EL (cell line): ENCODE data around the gene SERP1.

Source experiments
- DNase-seq: peaks from one replicate; pipeline ENCODE4 v3.0.0-alpha.2; 2016

The SERP1 gene

GRCh38 chr3:150546226-150547044 lies at the start of gene SERP1, which contains the start of gene EIF2A:
SERP1 (minus strand) TSS chr3:150546496; CDS start chr3:150546135, 361 bp downstream.
EIF2A (plus strand) TSS chr3:150546787; CDS start chr3:150546803, 16 bp downstream.
- peak; percentile 99 for DNase-seq

DNA sequence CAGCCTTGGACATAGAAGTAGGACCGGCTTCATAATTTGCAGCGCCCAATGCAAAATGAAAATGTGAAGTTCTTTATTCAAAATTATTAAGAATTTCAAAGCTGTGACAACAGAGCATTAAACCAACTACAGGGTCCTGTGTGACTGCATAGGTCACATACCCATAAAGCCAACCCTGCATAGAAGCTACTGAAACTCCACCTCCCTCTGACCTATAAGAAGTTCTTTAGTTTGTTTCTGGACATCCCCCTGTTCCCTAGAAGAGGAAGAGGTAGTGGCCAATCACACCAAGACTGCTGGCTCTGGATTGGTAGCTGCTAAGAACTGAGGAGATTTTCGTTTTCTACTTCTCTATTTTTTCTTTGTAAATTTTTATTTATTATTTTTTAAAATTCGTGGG lies 47.9 kb upstream of the SERP1 start:
- no peak for DNase-seq

- no peak for DNase-seq
These were observed 43.5 kb upstream of the SERP1 start for GRCh38 chr3:150589759-150590158.

GRCh38 chr3:150588027-150588830 lies 41.9 kb upstream of the SERP1 start:
- DNase-seq = no peak

- no peak for DNase-seq
These were observed 36.7 kb upstream of the SERP1 start for GRCh38 chr3:150583028-150583427.

GRCh38 chr3:150582620-150583019 lies 36.3 kb upstream of the SERP1 start:
- no peak for DNase-seq

- DNase-seq = no peak
These were observed 34.9 kb upstream of the SERP1 start for GRCh38 chr3:150581174-150581573.

GRCh38 chr3:150577855-150578254 lies 31.6 kb upstream of the SERP1 start:
- no peak for DNase-seq

GRCh38 chr3:150567328-150567727 lies 21.0 kb upstream of the SERP1 start:
- DNase-seq = no peak

DNA sequence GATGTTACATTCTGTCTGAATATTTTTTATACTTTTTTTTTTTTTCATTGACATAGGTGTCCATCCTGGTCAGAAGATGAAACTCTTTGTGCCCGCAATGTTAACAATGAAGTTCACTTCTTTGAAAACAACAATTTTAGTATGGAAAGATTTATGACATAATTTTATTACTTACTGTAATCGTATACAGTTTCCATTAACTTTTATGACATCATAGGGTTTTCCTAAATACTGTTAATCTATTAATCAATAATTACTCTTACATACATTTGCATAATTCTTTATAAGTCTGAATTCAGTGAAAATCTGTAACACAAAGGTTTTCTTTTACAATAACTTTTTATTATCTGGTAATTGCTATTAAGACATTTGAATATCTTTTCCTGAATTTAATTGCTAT lies 17.9 kb upstream of the SERP1 start:
- no peak for DNase-seq

DNA sequence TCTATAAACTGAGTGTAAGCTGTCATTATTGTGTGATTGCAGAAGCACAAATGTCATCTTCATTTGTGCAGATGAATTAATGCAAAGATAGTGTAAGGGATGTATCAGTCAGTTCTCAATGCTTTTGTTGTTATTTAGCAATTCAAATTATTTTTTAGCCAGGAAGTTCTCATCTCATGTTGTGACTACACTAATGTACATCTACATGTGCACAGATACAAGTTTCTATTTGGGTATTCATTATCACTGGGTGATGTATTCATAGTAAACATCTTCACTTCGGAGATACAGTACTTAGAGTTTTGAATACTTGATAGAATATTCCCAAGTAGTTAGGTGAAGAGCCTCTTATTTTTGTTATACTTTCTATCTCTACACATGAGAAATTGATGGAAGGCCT lies 11.4 kb upstream of the SERP1 start:
- DNase-seq = no peak

DNA sequence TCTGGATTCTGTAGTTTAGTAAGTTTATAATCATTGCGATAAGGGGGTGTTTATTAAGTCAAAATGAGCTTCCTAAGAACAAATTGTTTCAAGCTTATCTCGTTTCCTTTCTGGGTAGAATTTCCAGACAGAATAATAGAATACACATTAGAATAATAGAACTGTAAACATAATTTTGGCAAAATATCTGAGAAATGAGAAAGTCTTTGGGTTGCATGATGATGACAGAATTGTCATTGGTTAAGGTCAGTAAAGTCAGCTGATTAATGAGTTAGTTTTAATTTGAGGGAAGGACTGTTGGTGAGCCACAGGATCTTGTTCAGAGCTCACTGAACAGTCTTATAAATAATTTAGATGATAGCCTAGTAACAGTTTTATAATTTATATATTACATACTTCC lies 10.5 kb upstream of the SERP1 start:
- no peak for DNase-seq

DNA sequence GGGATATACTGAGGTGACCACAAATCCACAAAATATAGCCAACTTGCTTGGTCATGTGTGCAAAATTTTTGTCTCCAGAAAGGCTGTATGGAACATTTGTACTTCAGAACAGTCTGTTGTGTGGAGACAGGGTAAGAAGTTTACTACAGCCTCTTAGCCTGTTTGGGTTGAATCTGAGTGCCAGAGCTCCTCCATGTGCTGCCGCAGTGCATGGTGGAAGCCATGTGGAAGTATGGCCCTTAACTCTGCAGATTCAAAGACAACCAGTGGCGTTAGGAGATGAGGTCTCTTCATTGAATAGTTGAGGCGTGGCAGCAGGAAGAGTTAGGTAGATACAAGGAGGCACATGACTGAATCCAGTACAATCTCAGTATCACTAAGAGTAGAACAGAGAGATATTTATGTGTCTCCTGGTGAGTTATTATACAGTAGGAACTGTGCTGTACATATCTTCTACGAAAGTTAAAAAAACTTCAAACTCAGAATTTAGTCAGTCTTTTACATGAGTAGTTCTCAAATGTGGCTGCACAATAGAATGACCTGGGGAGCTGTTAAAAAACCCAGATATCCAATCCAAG lies 9.7 kb upstream of the SERP1 start:
- DNase-seq = no peak

GRCh38 chr3:150547045-150547741 lies 897 bp upstream of the SERP1 start:
- peak; percentile 9 for DNase-seq

DNA sequence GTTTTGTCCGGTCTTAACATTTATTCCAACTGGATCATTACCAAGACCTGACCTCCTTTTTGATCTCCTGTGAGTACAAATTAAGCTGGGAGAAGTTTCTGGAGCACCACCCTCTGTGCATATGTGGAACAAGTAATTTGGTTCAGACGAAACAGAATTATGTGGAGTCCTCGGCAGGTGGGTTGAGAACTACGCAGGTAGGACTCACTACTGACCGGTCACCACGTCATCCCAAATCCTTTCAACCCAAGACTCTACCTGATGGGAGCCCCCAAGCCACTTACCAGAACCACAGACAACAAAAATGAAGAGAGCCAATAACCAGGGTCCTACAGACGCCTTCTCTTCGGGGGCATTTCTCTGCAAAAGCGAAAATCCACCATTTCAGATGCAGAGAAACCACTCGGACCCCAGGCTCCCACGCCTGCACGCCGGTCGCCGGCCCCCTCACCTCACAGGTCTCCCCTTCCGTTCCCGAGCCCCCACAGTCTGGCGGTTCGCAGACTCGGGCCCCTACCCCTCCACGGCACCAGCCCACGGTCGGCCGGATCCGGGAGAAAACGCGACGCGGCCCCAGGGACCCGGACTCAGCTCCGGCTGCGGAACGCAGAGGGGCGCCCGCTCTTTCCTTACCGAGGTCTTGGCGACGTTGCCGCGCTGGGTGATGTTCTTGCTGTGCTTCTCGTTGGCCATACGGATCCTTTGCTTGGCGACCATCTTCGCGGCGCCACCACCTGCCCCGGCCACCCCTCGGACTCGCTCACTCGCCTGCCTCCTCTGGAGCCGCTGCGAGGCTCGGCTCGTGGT lies 674 bp downstream of the SERP1 start:
- DNase-seq = peak; percentile 8

DNA sequence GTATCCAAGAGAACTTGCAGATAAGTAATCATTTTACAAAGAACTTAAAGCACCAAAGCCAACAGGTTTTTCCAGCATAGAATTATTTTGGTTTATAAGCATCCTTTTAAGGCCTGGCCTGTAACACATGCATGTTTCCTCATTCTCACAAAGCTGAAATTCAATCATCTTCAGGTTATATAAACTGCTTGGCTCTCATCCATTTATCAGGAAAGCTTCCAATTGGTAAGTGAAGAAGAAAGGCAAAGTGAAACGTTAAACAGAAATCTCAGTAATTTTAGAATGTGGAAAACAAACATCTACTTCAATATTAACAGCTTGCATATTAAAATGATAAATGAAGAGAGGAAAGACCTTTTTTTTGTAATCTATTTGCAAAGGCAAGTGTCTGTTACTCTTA lies 1.6 kb downstream of the SERP1 start:
- DNase-seq = peak; percentile 12

- peak; percentile 78 for DNase-seq
These were observed 2.3 kb downstream of the SERP1 start for GRCh38 chr3:150544041-150544440.

GRCh38 chr3:150543531-150543930 lies 2.8 kb downstream of the SERP1 start:
- DNase-seq = no peak

GRCh38 chr3:150543128-150543527 lies 3.2 kb downstream of the SERP1 start:
- DNase-seq = no peak

DNA sequence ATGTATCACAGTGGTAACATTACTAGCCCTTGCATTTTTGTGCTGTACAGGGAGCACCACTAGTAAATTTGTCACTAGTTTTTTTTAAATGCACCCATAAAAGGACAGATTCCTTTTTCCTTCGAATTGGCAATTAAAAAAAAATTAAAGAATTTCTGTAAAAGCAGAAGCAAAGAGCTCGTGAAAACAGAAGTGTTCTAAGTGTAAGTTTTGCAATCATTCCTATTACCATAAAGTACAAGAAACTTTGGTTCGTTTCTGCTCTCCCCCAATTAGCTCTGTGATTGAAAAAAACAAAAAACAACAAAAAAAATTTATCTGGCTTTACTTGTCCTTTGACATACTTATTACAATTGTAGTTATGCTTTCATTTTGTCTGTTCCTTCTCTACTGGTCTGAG lies 5.3 kb downstream of the SERP1 start:
- DNase-seq = no peak

GRCh38 chr3:150540297-150540696 lies 6.0 kb downstream of the SERP1 start:
- no peak for DNase-seq
